Epithelial cell of esophagus (primary cell): ENCODE measurements around the gene SLC5A6.

ENCODE experiments used
- DNase-seq: peaks from one replicate; pipeline ENCODE4 v3.0.0; 2010; ENCODE audit warnings: low read depth
- H3K4me3 ChIP-seq: 2 replicates; pipeline ENCODE4 v1.5.1; 2011; ENCODE audit warnings: mild to moderate bottlenecking, low read length, control low read depth
- CTCF ChIP-seq: IDR thresholded peaks from 2 replicates; pipeline ENCODE4 v1.5.1; 2011; ENCODE audit warnings: low read depth, mild to moderate bottlenecking, low read length, control low read depth, inconsistent platforms; ENCODE audit not compliant: insufficient read depth; ENCODE audit errors: missing control alignments

The SLC5A6 gene

GRCh38 chr2:27160191-27160590 lies 51.9 kb downstream of the SLC5A6 start:
- H3K4me3 ChIP-seq: no peak overlapping the region
- DNase-seq: no peak
- no peak for TF ChIP-seq CTCF

DNA sequence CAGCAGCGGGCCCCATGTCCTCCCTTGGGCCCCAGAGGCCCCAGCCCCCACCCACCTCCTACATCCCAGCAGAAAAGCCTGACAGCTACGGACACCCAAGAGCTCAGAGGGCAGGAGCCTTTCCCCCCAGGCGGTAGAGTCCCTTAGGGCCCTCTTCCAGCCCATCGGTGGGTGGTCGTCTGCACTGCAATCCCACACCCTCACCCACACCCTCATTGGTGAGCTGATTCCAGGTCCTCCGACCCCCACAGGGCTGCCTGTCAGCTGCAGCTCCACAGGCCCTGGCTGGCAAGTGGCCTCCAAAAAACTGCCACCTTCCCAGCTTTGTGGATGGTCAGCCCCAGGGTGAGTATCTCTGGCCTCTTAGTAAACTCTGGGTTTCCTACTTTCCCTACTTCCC lies 52.8 kb downstream of the SLC5A6 start:
- TF ChIP-seq CTCF: no peak
- DNase-seq: no peak
- H3K4me3 ChIP-seq: no peak overlapping the region

- no peak for DNase-seq
- no peak overlapping the region for H3K4me3 ChIP-seq
- TF ChIP-seq CTCF: no peak
These were observed 53.6 kb downstream of the SLC5A6 start for GRCh38 chr2:27158468-27158867.

DNA sequence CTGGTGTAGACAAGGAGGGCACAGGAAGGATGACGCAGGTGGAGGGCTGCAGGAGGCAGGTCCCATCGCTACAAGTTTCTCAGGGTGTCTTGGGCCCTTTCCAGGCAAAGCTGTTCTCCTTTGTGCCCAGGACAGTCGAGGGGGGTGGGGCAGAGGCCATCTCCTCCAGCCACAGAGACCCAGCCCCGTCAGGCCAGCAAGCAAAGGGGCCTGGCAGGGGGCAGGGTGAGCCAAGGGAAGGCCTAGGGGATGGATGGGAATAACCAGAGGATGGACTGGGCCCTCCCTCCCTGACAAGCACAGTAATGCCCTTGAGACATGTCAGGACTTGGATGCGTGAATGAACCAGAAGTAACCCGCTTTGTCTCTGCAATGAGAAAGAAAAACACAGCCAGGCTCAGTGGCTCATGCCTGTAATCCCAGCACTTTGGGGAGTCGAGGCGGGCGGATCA lies 57.0 kb downstream of the SLC5A6 start:
- TF ChIP-seq CTCF: no peak
- DNase-seq: peak; percentile 82

GRCh38 chr2:27154488-27154887 lies 57.6 kb downstream of the SLC5A6 start:
- no peak for TF ChIP-seq CTCF
- DNase-seq: no peak
- no peak overlapping the region for H3K4me3 ChIP-seq

More for the DNA sequence above, 57.0 kb downstream of the SLC5A6 start:
- H3K4me3 ChIP-seq: no peak overlapping the region

DNA sequence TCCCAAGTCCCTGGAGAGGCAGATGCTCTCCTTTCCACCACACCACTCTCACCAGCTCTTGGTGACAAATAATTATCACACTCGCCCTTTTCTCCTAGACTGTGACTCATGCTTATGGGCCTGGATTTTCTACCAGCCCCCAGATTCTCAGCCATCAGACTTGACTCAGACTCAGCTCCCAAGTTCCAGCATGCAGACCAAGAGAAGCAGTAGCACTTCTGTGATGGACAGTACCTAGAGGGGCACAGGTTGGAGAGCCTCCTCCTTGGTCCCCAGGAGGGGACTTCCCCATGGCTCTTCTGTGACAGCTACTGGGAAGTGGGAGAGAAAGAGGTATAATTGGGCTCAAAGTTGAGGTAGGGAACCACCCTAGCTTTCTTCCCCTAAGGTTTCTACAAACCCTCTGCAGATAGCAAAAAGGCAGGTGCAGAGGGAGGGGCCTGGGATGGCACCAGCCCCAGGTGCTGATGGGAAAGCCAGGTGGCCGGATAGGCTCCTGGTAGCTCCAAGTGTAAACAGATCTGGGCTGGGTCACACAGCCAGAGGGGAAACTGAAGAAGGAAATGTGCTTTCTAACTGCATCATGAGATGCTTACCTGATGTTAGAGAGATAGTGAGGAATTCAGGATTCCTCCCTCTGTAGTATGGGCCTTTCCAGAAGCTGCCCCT lies 59.1 kb downstream of the SLC5A6 start:
- TF ChIP-seq CTCF: no peak
- H3K4me3 ChIP-seq: no peak overlapping the region
- DNase-seq: peak; percentile 71

DNA sequence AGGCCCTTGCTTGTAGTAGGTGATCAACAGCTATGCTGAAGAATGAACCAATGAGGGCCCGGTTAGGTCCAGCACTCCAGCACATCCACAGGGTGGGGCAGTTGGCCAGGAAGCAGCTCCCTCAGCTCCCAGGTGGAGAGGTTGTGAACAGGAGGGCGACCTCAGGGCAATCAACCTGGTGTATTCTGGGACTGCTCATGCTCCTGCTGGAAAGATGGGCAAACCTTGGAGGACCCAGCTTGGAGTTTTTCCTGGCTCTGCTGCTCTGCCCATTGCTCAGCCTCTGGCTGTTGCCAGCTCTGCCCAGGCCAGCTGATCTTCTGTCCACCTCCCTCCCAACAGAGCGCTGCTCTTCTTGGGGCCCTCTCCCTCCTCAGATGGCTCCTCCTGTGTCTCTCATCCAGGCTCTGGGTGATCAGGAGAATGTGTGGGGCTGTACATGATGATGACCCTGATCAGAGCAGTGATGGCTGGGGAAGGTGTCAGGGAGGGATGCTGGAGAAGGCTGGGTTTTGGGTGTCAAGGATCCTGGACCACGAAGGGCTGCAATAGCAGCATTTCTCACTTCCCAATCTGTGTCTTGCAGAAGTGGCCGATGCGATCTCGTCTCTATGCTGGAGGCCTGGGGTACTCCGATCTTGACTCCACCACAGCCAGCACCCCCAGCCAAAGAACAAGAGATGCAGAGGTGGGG lies 59.8 kb downstream of the SLC5A6 start:
- no peak for TF ChIP-seq CTCF
- H3K4me3 ChIP-seq: no peak overlapping the region
- no peak for DNase-seq
